ENCODE measurements around the gene SVOP.
"Not testable (repeated sequence)": the region's sequence is repeated elsewhere in the genome, so short reads cannot be mapped to it uniquely, and the experiment has no call there.

SVOP gene

DNA sequence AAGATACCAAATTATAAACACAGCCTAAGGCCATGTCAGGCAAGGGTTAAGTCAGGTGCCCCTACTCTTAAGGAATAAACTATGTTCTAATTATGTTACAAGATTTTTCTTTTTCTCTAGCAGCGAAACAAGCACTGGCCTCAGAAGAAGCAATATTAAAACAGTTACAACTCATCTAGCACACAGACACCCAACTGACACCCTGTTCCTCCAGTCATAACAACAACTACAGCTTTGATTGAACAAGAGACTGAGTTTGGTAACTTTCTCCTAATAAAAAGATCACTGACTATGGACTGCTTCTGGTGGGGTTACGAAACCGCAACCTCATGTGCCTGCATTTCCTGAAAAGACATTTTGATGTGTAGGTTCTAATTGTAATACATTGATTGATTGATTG, 144.3 kb downstream of the SVOP start:
- DNase-seq: no peak

DNA sequence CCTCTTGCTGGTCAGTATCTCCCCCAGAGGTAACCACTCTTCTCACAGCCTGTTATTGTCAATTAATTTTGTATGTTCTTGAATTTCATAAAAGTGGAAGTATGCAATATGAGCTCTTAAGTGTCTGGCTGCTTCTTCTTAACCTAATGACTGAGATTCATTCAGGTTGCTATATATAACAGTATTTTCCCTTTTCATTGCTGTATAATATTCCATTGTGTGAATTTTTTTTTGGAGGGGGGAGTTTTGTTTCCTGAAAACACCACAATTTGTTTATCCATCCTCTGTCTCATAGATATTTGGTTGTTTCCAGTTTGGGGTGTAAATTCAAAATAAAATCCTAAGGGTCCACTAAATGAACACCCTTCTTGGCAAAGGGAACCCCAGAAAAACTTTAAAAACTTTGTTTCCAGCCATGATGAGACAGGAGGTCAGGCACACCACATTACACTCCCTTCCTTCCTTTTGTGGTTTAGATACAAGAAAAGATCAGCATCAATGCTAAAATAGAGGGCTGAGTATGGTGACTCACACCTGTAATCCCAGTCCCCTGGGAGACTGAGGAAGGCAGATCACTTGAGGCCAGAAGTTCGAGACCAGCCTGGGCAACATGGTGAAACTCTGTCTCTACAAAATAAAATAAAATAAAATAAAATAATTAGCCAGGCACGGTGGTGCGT, 145.0 kb downstream of the SVOP start:
- DNase-seq: no peak

DNA sequence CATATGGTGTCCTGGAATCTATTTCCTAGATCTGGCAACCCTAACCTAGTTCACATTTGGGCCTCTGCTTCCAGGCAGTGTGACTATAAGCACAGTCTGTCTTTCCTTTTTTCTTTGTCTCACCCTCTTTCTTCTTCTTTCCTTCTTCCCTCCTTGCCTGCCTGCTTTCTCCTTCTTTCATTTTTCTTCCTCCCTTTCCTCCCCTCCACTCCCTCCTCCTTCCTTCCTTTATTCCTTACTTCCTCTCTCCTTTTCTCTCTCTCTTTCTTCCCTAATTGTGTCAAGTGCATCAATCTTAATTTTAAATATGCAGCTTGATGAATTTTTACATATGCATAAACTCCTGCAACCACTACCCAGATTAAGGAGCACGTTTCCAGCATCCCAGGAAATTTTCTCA, 145.6 kb downstream of the SVOP start:
- DNase-seq: no peak

DNA sequence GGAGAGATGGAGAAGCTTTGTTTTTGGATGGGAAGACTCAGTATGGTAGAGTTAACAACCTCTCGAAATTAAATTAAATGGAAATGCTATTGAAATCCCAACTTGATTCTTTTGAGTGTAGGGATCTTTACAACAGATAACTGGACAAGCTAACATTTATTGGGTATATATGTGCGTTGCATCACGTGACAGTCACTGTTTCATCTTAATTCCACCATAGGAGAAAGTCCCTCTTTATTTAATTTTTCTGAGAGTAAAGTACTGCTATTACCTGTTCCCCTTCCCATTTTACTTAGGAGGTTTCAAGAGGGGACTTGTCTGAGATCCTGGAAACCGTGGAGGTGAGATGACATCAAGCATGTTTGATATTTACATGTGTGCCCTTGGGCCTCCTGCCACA, 152.1 kb downstream of the SVOP start:
- DNase-seq: no peak

DNA sequence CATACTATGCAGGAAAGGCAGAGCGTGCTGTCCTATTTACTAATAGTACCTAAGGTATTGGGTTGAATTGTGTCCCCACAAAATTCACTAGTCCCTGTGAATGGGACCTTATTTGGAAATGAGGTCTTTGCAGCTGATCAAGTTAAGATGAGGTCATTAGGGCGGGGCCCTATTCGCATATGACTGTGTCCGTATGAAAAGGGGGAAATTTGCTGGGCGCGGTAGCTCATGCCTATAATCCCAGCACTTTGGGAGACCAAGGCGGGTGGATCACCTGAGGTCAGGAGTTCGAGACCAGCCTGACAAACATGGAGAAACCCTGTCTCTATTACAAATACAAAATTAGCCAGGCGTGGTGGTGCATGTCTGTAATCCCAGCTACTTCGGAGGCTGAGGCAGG, 154.8 kb downstream of the SVOP start:
- DNase-seq: not testable (repeated sequence)

DNA sequence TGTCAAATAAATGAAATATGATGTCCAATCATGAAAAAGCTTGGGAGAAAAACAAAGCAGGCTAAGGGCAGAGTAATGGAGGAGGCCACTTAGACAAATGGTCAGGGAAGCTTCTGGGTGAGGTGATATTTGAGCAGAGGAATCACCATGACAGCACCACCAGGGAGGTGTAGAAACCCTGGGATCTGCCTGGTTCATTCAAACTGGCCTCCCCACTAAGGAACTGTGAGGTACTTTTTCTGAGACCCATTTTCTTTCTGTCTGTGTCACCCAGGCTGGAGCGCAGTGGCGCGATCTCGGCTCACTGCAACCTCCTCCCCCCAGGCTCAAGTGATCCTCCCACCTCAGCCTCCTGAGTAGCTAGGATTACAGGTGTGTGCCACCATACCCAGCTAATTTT, 155.7 kb downstream of the SVOP start:
- DNase-seq: no peak

DNA sequence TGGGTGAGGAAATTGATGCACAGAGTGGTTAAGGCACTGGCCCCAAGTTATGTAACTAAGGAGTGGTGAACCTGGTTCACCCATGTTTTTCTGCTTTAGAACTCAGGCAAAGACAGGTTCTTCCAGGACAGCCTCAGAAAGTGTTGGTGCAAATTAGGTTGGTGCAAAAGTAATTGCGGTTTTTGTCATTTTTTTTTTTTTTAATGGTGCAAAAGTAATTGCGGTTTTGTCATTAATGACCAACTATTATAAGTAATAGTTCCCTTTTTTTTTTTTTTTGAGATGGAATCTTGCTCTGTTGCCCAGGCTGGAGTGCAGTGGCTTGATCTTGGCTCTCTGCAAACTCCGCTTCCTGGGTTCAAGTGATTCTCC, 158.3 kb downstream of the SVOP start:
- DNase-seq: no peak

DNA sequence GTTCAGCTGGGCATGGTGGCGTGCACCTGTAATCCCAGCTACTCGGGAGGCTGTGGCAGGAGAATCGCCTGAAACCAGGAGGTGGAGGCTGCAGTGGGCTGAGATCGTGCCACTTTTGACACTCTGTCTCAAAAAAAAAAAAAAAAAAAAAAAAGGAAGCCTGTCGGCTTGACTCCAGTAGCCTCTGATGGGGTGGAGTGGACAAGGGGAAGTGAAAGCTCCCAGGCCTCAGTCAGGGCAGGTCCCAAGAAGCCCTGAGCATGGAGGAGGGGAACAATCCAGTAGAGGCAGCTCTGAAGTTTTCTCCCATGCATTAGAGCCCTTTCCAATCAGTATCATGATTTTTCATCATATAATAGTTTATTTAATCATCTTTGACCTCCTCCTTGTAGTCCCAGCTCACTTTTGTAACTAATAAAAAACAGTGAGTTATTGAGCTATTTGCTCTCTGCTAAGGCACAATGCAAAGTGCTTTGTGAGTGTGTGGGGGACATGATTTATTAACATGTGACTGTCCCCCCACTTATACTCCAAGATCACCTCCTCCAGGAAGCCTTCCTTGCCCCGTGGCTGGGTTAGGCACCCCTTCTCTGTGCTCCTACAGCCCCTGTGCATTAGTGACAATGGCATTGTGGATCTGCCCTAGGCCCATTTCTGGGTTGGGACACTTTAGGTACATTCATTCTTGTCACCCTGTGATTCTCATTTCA, 158.8 kb downstream of the SVOP start:
- DNase-seq: peak; percentile 28

DNA sequence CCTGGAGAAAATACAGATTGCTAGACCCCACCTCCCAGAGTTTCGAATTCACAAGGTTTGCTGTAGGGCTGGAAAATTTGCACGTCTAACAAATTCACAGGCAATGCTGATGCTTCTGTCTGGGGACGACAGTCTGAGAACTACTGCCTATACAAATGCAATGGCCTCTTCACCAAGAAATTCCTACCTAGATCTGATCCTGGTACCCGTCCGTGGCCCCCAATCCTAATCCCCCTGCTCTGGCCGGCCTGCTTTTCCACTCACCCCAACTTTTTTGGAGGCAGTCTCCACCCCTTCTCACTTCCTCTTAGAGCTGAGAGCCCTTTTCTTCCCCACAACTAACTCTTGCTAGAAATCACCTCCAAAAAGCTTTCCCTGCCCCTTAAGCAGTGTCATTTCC, 160.4 kb downstream of the SVOP start:
- DNase-seq: no peak

DNA sequence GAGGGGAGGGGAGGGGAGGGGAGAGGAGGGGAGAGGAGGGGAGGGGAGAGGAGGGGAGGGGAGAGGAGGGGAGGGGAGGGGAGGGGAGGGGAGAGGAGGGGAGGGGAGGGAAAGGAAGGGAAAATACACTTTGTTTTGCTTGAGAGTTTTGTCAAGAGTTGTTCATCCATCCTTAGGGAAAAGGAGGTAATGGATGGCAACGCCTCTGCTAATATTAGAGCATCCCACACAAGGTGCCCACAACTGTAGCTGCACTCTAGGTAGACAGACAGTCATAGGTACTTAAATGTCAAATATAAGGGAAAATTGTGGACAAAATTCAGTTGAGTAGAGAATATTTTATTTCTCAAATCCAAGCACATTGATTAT, 161.0 kb downstream of the SVOP start:
- no peak for DNase-seq

DNA sequence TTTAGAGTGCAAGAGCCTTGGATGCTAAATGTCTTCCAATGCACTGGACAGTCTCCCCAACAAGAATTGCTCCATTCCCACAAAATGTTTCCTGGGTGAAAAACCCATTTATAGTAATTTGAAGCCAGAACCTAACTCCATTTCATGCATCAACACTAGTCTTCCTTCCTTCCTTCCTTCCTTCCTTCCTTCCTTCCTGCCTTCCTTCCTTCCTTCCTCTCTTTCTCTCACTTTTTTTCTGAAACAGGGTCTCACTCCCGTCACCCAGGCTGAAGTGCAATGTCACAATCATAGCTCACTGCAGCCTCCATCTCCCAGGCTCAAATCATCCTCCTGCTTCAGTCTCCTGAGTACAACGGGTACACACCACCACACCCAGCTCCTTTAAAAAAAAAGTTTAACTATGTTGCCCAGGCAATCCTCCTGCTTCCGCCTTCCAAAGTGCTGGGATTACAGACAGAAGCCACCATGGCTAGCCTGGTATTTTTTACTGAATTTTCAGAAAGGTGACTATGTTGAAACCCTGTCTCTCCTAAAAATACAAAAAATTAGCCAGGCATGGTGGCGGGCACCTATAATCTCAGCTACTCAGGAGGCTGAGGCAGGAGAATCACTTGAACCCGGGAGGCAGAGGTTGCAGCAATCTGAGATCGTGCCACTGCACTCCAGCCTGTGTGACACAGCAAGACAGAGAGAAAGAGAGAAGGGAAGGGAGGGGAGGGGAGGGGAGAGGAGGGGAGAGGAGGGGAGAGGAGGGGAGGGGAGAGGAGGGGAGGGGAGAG, 161.5 kb downstream of the SVOP start:
- not testable (repeated sequence) for DNase-seq

DNA sequence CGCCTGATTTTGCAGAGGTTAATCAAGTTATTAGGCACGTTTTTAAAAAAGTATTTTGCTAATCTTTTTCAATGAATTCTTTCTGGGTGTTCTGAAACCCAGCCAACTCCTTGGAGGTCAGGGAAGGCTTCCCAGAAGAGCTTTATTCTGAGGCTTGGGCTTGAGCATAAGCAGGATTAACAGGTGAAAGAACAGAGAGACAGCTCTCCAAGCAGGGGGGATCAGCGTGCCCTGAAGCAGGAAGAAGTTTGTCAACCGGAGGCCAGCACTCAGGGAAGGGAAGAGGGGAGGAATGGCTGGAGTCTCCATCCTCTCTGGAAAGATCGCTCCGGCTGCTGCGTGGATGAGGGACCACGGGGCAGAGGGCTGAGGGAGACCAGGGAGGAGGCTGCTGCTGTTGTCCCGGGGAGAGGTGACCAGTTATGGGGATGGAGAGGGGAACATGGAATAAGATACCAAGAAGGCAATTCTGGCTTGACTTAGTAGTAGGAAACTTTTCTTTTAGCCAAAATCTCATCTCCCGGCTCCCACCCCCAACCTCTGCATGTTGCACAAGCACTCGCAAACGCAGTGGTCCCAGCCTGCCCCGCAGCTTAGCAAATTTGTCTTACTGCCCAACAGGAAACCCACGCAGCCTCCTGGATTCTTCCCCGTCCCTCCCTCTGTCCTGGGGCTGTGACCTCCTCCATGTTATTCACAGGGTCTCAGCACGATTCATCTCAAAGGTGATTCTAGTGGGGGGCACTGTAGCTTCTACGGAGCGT, 162.4 kb downstream of the SVOP start:
- DNase-seq: no peak

Measured in CD4-positive, alpha-beta T cell treated with Interleukin-10 for 1 hour (primary cell).